GM12878 (cell line): ENCODE measurements around the gene ZMYND15. TPM values are rescaled to one million over a fixed set of nuclear protein-coding genes. Genes with fewer than 3 reads are reported as not detected.

Source experiments
- ATAC-seq: fragments of 200-7000 bp; cut with Tn5 transposase; 3 replicates; pipeline ENCODE4 v1.9.1; 2020; ENCODE audit warnings: mild to moderate bottlenecking, moderate library complexity
- BruUV-seq: library from RNA; stranded (reverse); fragments of 400-500 nt; replicated peaks from 2 replicates; lab custom pipeline; 2021; lab: Mats Ljungman, UMichigan
- CTCF ChIA-PET: fragments of 300-600 bp; sonication (Branson Sonifier 250); formaldehyde crosslinking; extraction: SDS; loops from one replicate; lab custom pipeline; 2021; ENCODE audit warnings: inconsistent platforms; lab: Yijun Ruan, JAX
- POLR2A ChIA-PET: fragments of 350-600 bp; formaldehyde crosslinking; extraction: SDS; loops from one replicate; lab custom pipeline; 2021; ENCODE audit warnings: inconsistent platforms; lab: Charles Lee
- RAD21 ChIA-PET: fragments of 300-600 bp; sonication (Branson Sonifier 250); formaldehyde crosslinking; loops from one replicate; lab custom pipeline; 2023; ENCODE audit warnings: antibody characterized with exemption; ENCODE audit not compliant: unreplicated experiment; lab: Charles Lee
- SMC1A ChIA-PET: fragments of 300-600 bp; sonication (Branson Sonifier 250); formaldehyde crosslinking; loops from one replicate; lab custom pipeline; 2023; ENCODE audit not compliant: unreplicated experiment, uncharacterized antibody; lab: Charles Lee
- DNase-seq: peaks from one replicate; pipeline ENCODE4 v3.0.0-alpha.2; 2011; ENCODE audit warnings: low read depth, low spot score
- FAIRE-seq: peaks from 3 replicates; lab custom pipeline; 2011; peaks lifted over from hg19 to GRCh38; lab: Jason Lieb, UNC
- H2AFZ ChIP-seq: 2 replicates; pipeline ENCODE4 v1.6.0; 2011; ENCODE audit warnings: low read depth, low read length, control low read depth; ENCODE audit not compliant: control insufficient read depth
- H3K27ac ChIP-seq: 2 replicates; pipeline ENCODE4 v1.5.1; 2011; ENCODE audit warnings: control low read depth; ENCODE audit not compliant: control insufficient read depth, insufficient read depth
- H3K27me3 ChIP-seq, 2 experiments: replicated peaks in 1 of 2; 2 replicates each; pipeline versions ENCODE4 v1.6.0 to v1.6.1; 2011; ENCODE audit warnings: low read length in 1 of 2; ENCODE audit not compliant: control insufficient read depth in 2 of 2, insufficient read depth in 2 of 2
- H3K36me3 ChIP-seq, 2 experiments: 2 replicates each; pipeline ENCODE4 v1.5.1; 2011; ENCODE audit warnings: low read length in 1 of 2; ENCODE audit not compliant: control insufficient read depth in 2 of 2, insufficient read depth in 2 of 2
- H3K4me1 ChIP-seq: 2 replicates; pipeline ENCODE4 v1.6.1; 2011; ENCODE audit warnings: mild to moderate bottlenecking, low read length, moderate library complexity, mixed read lengths; ENCODE audit not compliant: control insufficient read depth, insufficient read depth
- H3K4me2 ChIP-seq: 2 replicates; pipeline ENCODE4 v1.6.0; 2011; ENCODE audit warnings: control low read depth; ENCODE audit not compliant: control insufficient read depth, insufficient read depth
- H3K4me3 ChIP-seq: fragments of 200-600 bp; sonication (generic); 2 replicates; pipeline ENCODE4 v1.5.1; 2016
- H3K79me2 ChIP-seq: 2 replicates; pipeline ENCODE4 v1.6.0; 2011; ENCODE audit warnings: low read length; ENCODE audit not compliant: control insufficient read depth, insufficient read depth
- H3K9ac ChIP-seq: 2 replicates; pipeline ENCODE4 v1.8.0; 2011; ENCODE audit warnings: low read length, control low read depth, mixed read lengths; ENCODE audit not compliant: control insufficient read depth, insufficient read depth
- H3K9me3 ChIP-seq: replicated peaks from 3 replicates; pipeline ENCODE4 v1.5.1; 2011; ENCODE audit warnings: mild to moderate bottlenecking, low read length; ENCODE audit not compliant: control insufficient read depth, insufficient read depth
- H4K20me1 ChIP-seq: 2 replicates; pipeline ENCODE4 v1.6.0; 2011; ENCODE audit not compliant: control insufficient read depth, insufficient read depth
- IRF4 ChIP-seq: IDR thresholded peaks from 2 replicates; pipeline ENCODE4 v1.6.1; 2011; ENCODE audit warnings: low read depth, low read length
- KLF5 ChIP-seq: fragments of 450-650 bp; IDR thresholded peaks from 2 replicates; pipeline ENCODE4 v1.6.1; 2014; ENCODE audit warnings: mild to moderate bottlenecking; ENCODE audit not compliant: partially characterized antibody
- SUPT20H ChIP-seq: IDR thresholded peaks from 2 replicates; pipeline ENCODE4 v1.6.1; 2011; ENCODE audit warnings: low read depth, mild to moderate bottlenecking, low read length, moderate library complexity, borderline replicate concordance; ENCODE audit not compliant: control insufficient read depth
- WGBS: methylation state at CpG from one replicate; pipeline ENCODE4 v1.1.6; 2016; ENCODE audit warnings: low lambda C conversion rate; ENCODE audit not compliant: insufficient replicate concordance, insufficient coverage; ENCODE audit errors: missing lambda C conversion rate; 5-methylcytosine and 5-hydroxymethylcytosine counted together
- in situ Hi-C: fragments of 300-500 bp; cut with MboI; formaldehyde crosslinking; loops from 9 replicates; pipeline ENCODE4 v1.14.3; 2018; ENCODE audit warnings: mixed read lengths
- intact Hi-C: fragments of 100-400 bp; cut with micrococcal nuclease; formaldehyde crosslinking; loops from one replicate; pipeline ENCODE4 v1.14.2; 2022; ENCODE audit not compliant: unreplicated experiment
- polyA plus RNA-seq, 11 experiments: library from polyadenylated mRNA; depleted of rRNA in 4 of 11; unstranded in 6 of 11; stranded (reverse) in 5 of 11; fragments of >200 nt; fragmentation: Nextera tagmentation in 4 of 11; fragmentation: Illumina TruSeq in 1 of 11; extraction: Ambion mirVana in 4 of 11; extraction: Trizol in 1 of 11; gene quantifications; 1 replicate in 1 of 11; 2 replicates in 10 of 11; pipeline versions ENCODE4 v1.2.1 to v1.2.3, GENCODE V29; 2011 to 2016; ENCODE audit warnings: inconsistent platforms in 2 of 11, missing spikeins in 2 of 11, low read depth in 1 of 11
- total RNA-seq, 4 experiments: library from RNA; depleted of rRNA in 3 of 4; stranded (reverse); fragments of >200 nt in 3 of 4; fragmentation: Illumina TruSeq in 1 of 4; extraction: Trizol in 1 of 4; gene quantifications; 2 replicates each; pipeline versions ENCODE4 v1.2.1 to v1.2.3, GENCODE V29; 2013 to 2021
- TF ChIP-seq, protein P1 (sequence below): fragments of 450-650 bp; IDR thresholded peaks from 2 replicates; pipeline ENCODE4 v1.6.1; 2018; ENCODE audit warnings: mild to moderate bottlenecking, low read depth, moderate library complexity; ENCODE audit not compliant: partially characterized antibody

The ZMYND15 gene
- total and polyA plus RNA-seq, 10 of the 15 experiments (the other 5 are each of a cell fraction or from before 2014, with no cell fraction given): 0.03 to 0.17 (median 0.06) TPM; not detected in 4

DNA sequence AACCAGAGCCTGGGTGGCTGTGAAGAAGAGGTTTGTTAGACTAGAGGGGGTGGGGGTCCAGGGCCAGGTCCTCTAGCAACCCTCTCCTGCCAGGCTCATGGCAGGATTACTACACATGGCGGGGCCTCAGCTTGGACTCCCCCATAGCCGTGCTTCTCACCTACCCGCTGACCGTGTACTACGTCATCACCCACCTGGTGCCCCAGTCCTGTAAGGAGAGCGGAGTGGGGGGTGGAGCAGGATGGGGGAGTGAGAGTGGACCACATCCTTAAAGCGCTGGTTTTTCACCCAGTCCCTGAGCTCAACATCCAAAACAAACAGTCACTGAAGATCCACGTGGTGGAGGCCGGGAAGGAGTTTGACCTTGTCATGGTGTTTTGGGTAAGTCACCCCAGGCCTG is 4.3 kb downstream of the ZMYND15 start:
- H3K36me3 ChIP-seq: no peaks in the 10 kb centered on the region
- H3K27me3 ChIP-seq: peaks cover 4 to 13% of the 10 kb centered on the region in 2 experiments
- no peaks in the 10 kb centered on the region for H4K20me1 ChIP-seq
- H3K4me2 ChIP-seq: no peak overlapping the region
- WGBS: 34% methylated on average over 9 of the region's 9 CpGs
- H3K27ac ChIP-seq: no peak overlapping the region
- BruUV-seq: no TSS peak
- CTCF ChIA-PET: interaction anchor here (1.4 kb wide), 1 partner anchor 12 kb away, joined by 3 read pairs; no protein-coding TSS in a partner anchor
- H2AFZ ChIP-seq: no peak overlapping the region
- FAIRE-seq: no peak
- DNase-seq: no peak
- POLR2A ChIA-PET: interaction anchor here (0.6 to 0.7 kb wide), 2 partner anchors 40 to 120 kb away, joined by 3 read pairs; partner anchors contain the start of gene PELP1
- no peak for ATAC-seq
- in situ Hi-C loops (no loop called here), intact Hi-C loops (no loop called here)
- RAD21 ChIA-PET: no interaction called here
- no peak overlapping the region for H3K9ac ChIP-seq
- no peaks in the 10 kb centered on the region for H3K9me3 ChIP-seq
- no peak overlapping the region for H3K4me3 ChIP-seq
- SMC1A ChIA-PET: no interaction called here
- H3K79me2 ChIP-seq: no peaks in the 10 kb centered on the region
- TF ChIP-seq SUPT20H (no peak), IRF4 (no peak), KLF5 (no peak)
- TF ChIP-seq, protein P1, sequence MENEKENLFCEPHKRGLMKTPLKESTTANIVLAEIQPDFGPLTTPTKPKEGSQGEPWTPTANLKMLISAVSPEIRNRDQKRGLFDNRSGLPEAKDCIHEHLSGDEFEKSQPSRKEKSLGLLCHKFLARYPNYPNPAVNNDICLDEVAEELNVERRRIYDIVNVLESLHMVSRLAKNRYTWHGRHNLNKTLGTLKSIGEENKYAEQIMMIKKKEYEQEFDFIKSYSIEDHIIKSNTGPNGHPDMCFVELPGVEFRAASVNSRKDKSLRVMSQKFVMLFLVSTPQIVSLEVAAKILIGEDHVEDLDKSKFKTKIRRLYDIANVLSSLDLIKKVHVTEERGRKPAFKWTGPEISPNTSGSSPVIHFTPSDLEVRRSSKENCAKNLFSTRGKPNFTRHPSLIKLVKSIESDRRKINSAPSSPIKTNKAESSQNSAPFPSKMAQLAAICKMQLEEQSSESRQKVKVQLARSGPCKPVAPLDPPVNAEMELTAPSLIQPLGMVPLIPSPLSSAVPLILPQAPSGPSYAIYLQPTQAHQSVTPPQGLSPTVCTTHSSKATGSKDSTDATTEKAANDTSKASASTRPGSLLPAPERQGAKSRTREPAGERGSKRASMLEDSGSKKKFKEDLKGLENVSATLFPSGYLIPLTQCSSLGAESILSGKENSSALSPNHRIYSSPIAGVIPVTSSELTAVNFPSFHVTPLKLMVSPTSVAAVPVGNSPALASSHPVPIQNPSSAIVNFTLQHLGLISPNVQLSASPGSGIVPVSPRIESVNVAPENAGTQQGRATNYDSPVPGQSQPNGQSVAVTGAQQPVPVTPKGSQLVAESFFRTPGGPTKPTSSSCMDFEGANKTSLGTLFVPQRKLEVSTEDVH: no peak
- peaks cover 5% of the 10 kb centered on the region; the same call in 1 of the 2 replicates for H3K4me1 ChIP-seq
